Upper lobe of left lung (tissue), 4 donors: ENCODE results near the gene GABBR2.

Experiments
- EP300 ChIP-seq, 4 donors: sonication (generic); formaldehyde crosslinking; IDR thresholded peaks; one replicate each; pipeline ENCODE4 v1.5.1; 2017; ENCODE audit warnings: antibody characterized with exemption in 4 of 4, control low read depth in 2 of 4
- POLR2A ChIP-seq, 4 donors: fragments of 450-650 bp; IDR thresholded peaks; one replicate each; pipeline ENCODE4 v1.5.1; 2016 to 2017; ENCODE audit warnings: antibody characterized with exemption in 4 of 4, mild to moderate bottlenecking in 2 of 4
- POLR2AphosphoS5 ChIP-seq, 2 donors: sonication (generic); formaldehyde crosslinking; IDR thresholded peaks; one replicate each; pipeline ENCODE4 v1.5.1; 2017; ENCODE audit warnings: antibody characterized with exemption in 2 of 2
- TF ChIP-seq, protein P1 (sequence below), 6 experiments: fragments of 450-650 bp in 4 of 6; fragments of 200-600 bp in 2 of 6; sonication (generic) in 2 of 6; IDR thresholded peaks; one replicate each; pipeline ENCODE4 v1.5.1; 2016 to 2019; ENCODE audit warnings: antibody characterized with exemption in 6 of 6

DNA sequence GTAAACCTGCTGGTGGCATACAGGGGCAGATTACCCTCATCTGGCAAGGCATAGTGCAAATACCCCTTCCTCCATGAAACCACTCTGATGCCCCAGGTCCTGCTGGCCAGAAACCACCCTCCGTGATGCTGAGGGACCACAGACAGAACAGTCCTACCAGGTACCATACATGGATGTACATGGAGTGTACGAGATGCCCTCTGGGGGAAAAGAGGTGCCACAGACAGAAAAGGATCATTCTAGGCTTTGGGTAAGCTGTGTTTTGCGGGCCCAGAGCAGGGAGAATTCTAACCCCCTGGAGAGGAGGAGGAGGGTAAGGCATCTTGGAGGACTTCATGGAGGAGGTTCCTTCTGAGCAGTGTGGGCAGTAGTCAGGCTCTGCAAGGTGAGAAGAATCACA lies 68.3 kb downstream of the GABBR2 start:
- TF ChIP-seq, protein P1, sequence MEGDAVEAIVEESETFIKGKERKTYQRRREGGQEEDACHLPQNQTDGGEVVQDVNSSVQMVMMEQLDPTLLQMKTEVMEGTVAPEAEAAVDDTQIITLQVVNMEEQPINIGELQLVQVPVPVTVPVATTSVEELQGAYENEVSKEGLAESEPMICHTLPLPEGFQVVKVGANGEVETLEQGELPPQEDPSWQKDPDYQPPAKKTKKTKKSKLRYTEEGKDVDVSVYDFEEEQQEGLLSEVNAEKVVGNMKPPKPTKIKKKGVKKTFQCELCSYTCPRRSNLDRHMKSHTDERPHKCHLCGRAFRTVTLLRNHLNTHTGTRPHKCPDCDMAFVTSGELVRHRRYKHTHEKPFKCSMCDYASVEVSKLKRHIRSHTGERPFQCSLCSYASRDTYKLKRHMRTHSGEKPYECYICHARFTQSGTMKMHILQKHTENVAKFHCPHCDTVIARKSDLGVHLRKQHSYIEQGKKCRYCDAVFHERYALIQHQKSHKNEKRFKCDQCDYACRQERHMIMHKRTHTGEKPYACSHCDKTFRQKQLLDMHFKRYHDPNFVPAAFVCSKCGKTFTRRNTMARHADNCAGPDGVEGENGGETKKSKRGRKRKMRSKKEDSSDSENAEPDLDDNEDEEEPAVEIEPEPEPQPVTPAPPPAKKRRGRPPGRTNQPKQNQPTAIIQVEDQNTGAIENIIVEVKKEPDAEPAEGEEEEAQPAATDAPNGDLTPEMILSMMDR (IDR thresholded peaks at IDR 0.05) = no peak
- TF ChIP-seq POLR2AphosphoS5 (IDR thresholded peaks at IDR 0.05) = no peak
- TF ChIP-seq POLR2A (IDR thresholded peaks at IDR 0.05) = no peak
- TF ChIP-seq EP300 (IDR thresholded peaks at IDR 0.05) = no peak
